GM12878 (cell line): Measurements from ENCODE around the gene CFAP52. TPM values are rescaled to one million over a fixed set of nuclear protein-coding genes. Genes with fewer than 3 reads are reported as not detected.

Source experiments
- ATAC-seq: fragments of 200-7000 bp; cut with Tn5 transposase; 3 replicates; pipeline ENCODE4 v1.9.1; 2020; ENCODE audit warnings: mild to moderate bottlenecking, moderate library complexity
- BruUV-seq: library from RNA; stranded (reverse); fragments of 400-500 nt; replicated peaks from 2 replicates; lab custom pipeline; 2021; lab: Mats Ljungman, UMichigan
- CTCF ChIA-PET: fragments of 300-600 bp; sonication (Branson Sonifier 250); formaldehyde crosslinking; extraction: SDS; loops from one replicate; lab custom pipeline; 2021; ENCODE audit warnings: inconsistent platforms; lab: Yijun Ruan, JAX
- POLR2A ChIA-PET: fragments of 350-600 bp; formaldehyde crosslinking; extraction: SDS; loops from one replicate; lab custom pipeline; 2021; ENCODE audit warnings: inconsistent platforms; lab: Charles Lee
- RAD21 ChIA-PET: fragments of 300-600 bp; sonication (Branson Sonifier 250); formaldehyde crosslinking; loops from one replicate; lab custom pipeline; 2023; ENCODE audit warnings: antibody characterized with exemption; ENCODE audit not compliant: unreplicated experiment; lab: Charles Lee
- SMC1A ChIA-PET: fragments of 300-600 bp; sonication (Branson Sonifier 250); formaldehyde crosslinking; loops from one replicate; lab custom pipeline; 2023; ENCODE audit not compliant: unreplicated experiment, uncharacterized antibody; lab: Charles Lee
- DNase-seq: peaks from one replicate; pipeline ENCODE4 v3.0.0-alpha.2; 2011; ENCODE audit warnings: low read depth, low spot score
- FAIRE-seq: peaks from 3 replicates; lab custom pipeline; 2011; peaks lifted over from hg19 to GRCh38; lab: Jason Lieb, UNC
- H2AFZ ChIP-seq: 2 replicates; pipeline ENCODE4 v1.6.0; 2011; ENCODE audit warnings: low read depth, low read length, control low read depth; ENCODE audit not compliant: control insufficient read depth
- H3K27ac ChIP-seq: 2 replicates; pipeline ENCODE4 v1.5.1; 2011; ENCODE audit warnings: control low read depth; ENCODE audit not compliant: control insufficient read depth, insufficient read depth
- H3K27me3 ChIP-seq, 2 experiments: replicated peaks in 1 of 2; 2 replicates each; pipeline versions ENCODE4 v1.6.0 to v1.6.1; 2011; ENCODE audit warnings: low read length in 1 of 2; ENCODE audit not compliant: control insufficient read depth in 2 of 2, insufficient read depth in 2 of 2
- H3K36me3 ChIP-seq, 2 experiments: 2 replicates each; pipeline ENCODE4 v1.5.1; 2011; ENCODE audit warnings: low read length in 1 of 2; ENCODE audit not compliant: control insufficient read depth in 2 of 2, insufficient read depth in 2 of 2
- H3K4me1 ChIP-seq: 2 replicates; pipeline ENCODE4 v1.6.1; 2011; ENCODE audit warnings: mild to moderate bottlenecking, low read length, moderate library complexity, mixed read lengths; ENCODE audit not compliant: control insufficient read depth, insufficient read depth
- H3K4me2 ChIP-seq: 2 replicates; pipeline ENCODE4 v1.6.0; 2011; ENCODE audit warnings: control low read depth; ENCODE audit not compliant: control insufficient read depth, insufficient read depth
- H3K4me3 ChIP-seq: fragments of 200-600 bp; sonication (generic); 2 replicates; pipeline ENCODE4 v1.5.1; 2016
- H3K79me2 ChIP-seq: 2 replicates; pipeline ENCODE4 v1.6.0; 2011; ENCODE audit warnings: low read length; ENCODE audit not compliant: control insufficient read depth, insufficient read depth
- H3K9ac ChIP-seq: 2 replicates; pipeline ENCODE4 v1.8.0; 2011; ENCODE audit warnings: low read length, control low read depth, mixed read lengths; ENCODE audit not compliant: control insufficient read depth, insufficient read depth
- H3K9me3 ChIP-seq: replicated peaks from 3 replicates; pipeline ENCODE4 v1.5.1; 2011; ENCODE audit warnings: mild to moderate bottlenecking, low read length; ENCODE audit not compliant: control insufficient read depth, insufficient read depth
- H4K20me1 ChIP-seq: 2 replicates; pipeline ENCODE4 v1.6.0; 2011; ENCODE audit not compliant: control insufficient read depth, insufficient read depth
- DPF2 ChIP-seq: fragments of 450-650 bp; IDR thresholded peaks from 2 replicates; pipeline ENCODE4 v1.6.1; 2017; ENCODE audit warnings: mild to moderate bottlenecking
- EP300 ChIP-seq, 2 experiments: fragments of 150-350 bp in 1 of 2; IDR thresholded peaks; 2 replicates each; pipeline ENCODE4 v1.6.1; 2011 to 2012; ENCODE audit warnings: low read depth in 2 of 2, low read length in 2 of 2, borderline replicate concordance in 1 of 2, improper control_type of control experiment in 1 of 2, inconsistent platforms in 1 of 2; ENCODE audit not compliant: control insufficient read depth in 1 of 2
- HCFC1 ChIP-seq: fragments of 150-350 bp; IDR thresholded peaks from 2 replicates; pipeline ENCODE4 v1.6.1; 2014; ENCODE audit warnings: low read length
- HDAC6 ChIP-seq: fragments of 200-600 bp; sonication (generic); IDR thresholded peaks from one replicate; pipeline ENCODE4 v1.8.0; 2017; ENCODE audit warnings: antibody characterized with exemption; ENCODE audit not compliant: unreplicated experiment
- NFYA ChIP-seq: IDR thresholded peaks from 2 replicates; pipeline ENCODE4 v1.6.1; 2011; ENCODE audit warnings: low read depth, mild to moderate bottlenecking, low read length, improper control_type of control experiment, borderline replicate concordance
- RBBP5 ChIP-seq: fragments of 200-600 bp; sonication (generic); conservative IDR thresholded peaks from 2 replicates; pipeline ENCODE4 v1.6.1; 2016
- SMC3 ChIP-seq: IDR thresholded peaks from 2 replicates; pipeline ENCODE4 v1.6.1; 2011; ENCODE audit warnings: low read length, improper control_type of control experiment, borderline replicate concordance
- WGBS: methylation state at CpG from one replicate; pipeline ENCODE4 v1.1.6; 2016; ENCODE audit warnings: low lambda C conversion rate; ENCODE audit not compliant: insufficient replicate concordance, insufficient coverage; ENCODE audit errors: missing lambda C conversion rate; 5-methylcytosine and 5-hydroxymethylcytosine counted together
- in situ Hi-C: fragments of 300-500 bp; cut with MboI; formaldehyde crosslinking; loops from 9 replicates; pipeline ENCODE4 v1.14.3; 2018; ENCODE audit warnings: mixed read lengths
- intact Hi-C: fragments of 100-400 bp; cut with micrococcal nuclease; formaldehyde crosslinking; loops from one replicate; pipeline ENCODE4 v1.14.2; 2022; ENCODE audit not compliant: unreplicated experiment
- polyA plus RNA-seq, 11 experiments: library from polyadenylated mRNA; depleted of rRNA in 4 of 11; unstranded in 6 of 11; stranded (reverse) in 5 of 11; fragments of >200 nt; fragmentation: Nextera tagmentation in 4 of 11; fragmentation: Illumina TruSeq in 1 of 11; extraction: Ambion mirVana in 4 of 11; extraction: Trizol in 1 of 11; gene quantifications; 1 replicate in 1 of 11; 2 replicates in 10 of 11; pipeline versions ENCODE4 v1.2.1 to v1.2.3, GENCODE V29; 2011 to 2016; ENCODE audit warnings: inconsistent platforms in 2 of 11, missing spikeins in 2 of 11, low read depth in 1 of 11
- total RNA-seq, 4 experiments: library from RNA; depleted of rRNA in 3 of 4; stranded (reverse); fragments of >200 nt in 3 of 4; fragmentation: Illumina TruSeq in 1 of 4; extraction: Trizol in 1 of 4; gene quantifications; 2 replicates each; pipeline versions ENCODE4 v1.2.1 to v1.2.3, GENCODE V29; 2013 to 2021
- TF ChIP-seq, protein P1 (sequence below): fragments of 450-650 bp; conservative IDR thresholded peaks from 2 replicates; pipeline ENCODE4 v1.6.1; 2017; ENCODE audit warnings: mild to moderate bottlenecking, moderate library complexity

Gene CFAP52
- total and polyA plus RNA-seq, 10 of the 15 experiments (the other 5 are each of a cell fraction or from before 2014, with no cell fraction given) = 0.05 to 0.14 TPM; not detected in 8

DNA sequence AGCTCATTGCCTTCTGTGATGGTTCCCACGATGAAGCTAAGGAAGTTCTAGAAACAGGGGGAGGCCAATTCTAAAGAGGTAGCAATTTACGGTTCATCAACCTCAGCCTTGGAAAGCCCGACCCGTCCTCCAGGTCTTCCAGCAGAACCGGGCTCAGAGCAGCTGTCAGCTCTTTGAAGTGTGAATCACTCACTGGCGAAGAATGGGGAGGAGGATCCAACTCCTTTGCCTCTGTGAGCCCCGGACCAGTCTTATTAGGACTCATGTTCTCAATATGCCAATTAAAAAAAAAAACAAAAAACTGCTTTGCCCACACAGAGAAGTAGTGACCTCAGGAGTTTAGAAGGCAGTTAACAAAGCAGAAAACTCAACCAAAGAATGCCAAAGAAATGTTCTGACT lies 32.2 kb upstream of the CFAP52 start:
- Histone ChIP-seq H3K4me2 (no peak overlapping the region), H3K9me3 (no peaks in the 10 kb centered on the region), H3K27ac (no peak overlapping the region), H3K79me2 (no peaks in the 10 kb centered on the region), H3K4me1 (no peaks in the 10 kb centered on the region), H3K27me3 (no peaks in the 10 kb centered on the region), H2AFZ (no peak overlapping the region), H4K20me1 (no peaks in the 10 kb centered on the region), H3K9ac (no peak overlapping the region), H3K4me3 (no peak overlapping the region), H3K36me3 (no peaks in the 10 kb centered on the region; a peak in 1 of 4 replicates)
- intact Hi-C loops = no loop called here
- POLR2A ChIA-PET = no interaction called here
- no TSS peak for BruUV-seq
- RAD21 ChIA-PET = no interaction called here
- FAIRE-seq (no peak), DNase-seq (no peak), ATAC-seq (no peak)
- SMC1A ChIA-PET = interaction anchor here (1.0 kb wide), 1 partner anchor 33 kb away, joined by 3 read pairs; no protein-coding TSS in a partner anchor
- in situ Hi-C loops = no loop called here
- CTCF ChIA-PET = no interaction called here
- TF ChIP-seq EP300 (IDR thresholded peaks at IDR 0.05; ENCODE audit: borderline replicate concordance in 1 of 2, control insufficient read depth in 1 of 2, low read depth in 2 of 2, low read length in 2 of 2) = no peak
- TF ChIP-seq HCFC1 = no peak
- TF ChIP-seq HDAC6 = no peak
- no peak for TF ChIP-seq DPF2
- TF ChIP-seq, all 136 proteins: peak for 0
- 89% methylated on average over 7 of the region's 7 CpGs for WGBS

DNA sequence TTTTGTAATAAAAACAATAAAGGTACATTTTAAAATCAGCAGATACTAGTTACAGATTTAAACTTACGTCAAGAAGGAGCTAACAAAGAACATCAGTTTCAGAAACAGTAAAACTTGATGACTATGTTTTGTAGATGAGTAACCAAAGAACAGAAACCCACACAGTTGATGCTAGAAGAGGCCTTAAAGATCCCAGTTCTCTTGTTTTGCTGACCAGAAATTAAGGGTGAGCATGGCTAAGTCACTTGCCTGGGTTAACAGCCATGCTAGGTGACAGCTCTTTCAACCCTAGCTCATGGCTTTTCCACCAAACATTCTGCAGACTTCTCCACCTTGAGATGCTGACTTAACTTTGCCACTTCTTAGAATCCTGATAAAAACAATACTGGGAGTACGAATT lies 27.2 kb upstream of the CFAP52 start:
- no peak overlapping the region for H3K27ac ChIP-seq
- no peak for TF ChIP-seq SMC3
- no peak for TF ChIP-seq NFYA
- no peak for TF ChIP-seq RBBP5
- TF ChIP-seq, protein P1, sequence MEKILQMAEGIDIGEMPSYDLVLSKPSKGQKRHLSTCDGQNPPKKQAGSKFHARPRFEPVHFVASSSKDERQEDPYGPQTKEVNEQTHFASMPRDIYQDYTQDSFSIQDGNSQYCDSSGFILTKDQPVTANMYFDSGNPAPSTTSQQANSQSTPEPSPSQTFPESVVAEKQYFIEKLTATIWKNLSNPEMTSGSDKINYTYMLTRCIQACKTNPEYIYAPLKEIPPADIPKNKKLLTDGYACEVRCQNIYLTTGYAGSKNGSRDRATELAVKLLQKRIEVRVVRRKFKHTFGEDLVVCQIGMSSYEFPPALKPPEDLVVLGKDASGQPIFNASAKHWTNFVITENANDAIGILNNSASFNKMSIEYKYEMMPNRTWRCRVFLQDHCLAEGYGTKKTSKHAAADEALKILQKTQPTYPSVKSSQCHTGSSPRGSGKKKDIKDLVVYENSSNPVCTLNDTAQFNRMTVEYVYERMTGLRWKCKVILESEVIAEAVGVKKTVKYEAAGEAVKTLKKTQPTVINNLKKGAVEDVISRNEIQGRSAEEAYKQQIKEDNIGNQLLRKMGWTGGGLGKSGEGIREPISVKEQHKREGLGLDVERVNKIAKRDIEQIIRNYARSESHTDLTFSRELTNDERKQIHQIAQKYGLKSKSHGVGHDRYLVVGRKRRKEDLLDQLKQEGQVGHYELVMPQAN = no peak
- no peak for FAIRE-seq
- no peaks in the 10 kb centered on the region for H3K9me3 ChIP-seq
- no peaks in the 10 kb centered on the region for H3K79me2 ChIP-seq
- no peak for DNase-seq
- POLR2A ChIA-PET = no interaction called here
- H3K4me2 ChIP-seq = no peak overlapping the region
- no peaks in the 10 kb centered on the region for H3K27me3 ChIP-seq
- no peaks in the 10 kb centered on the region; a peak in 1 of 4 replicates for H3K36me3 ChIP-seq
- WGBS = 91% methylated on average over 2 of the region's 2 CpGs
- RAD21 ChIA-PET = interaction anchor here (1.2 kb wide), 1 partner anchor 135 kb away, joined by 3 read pairs; no protein-coding TSS in a partner anchor
- peak; percentile 38; the same call in 1 of the 3 replicates for ATAC-seq
- intact Hi-C loops = no loop called here
- H3K4me3 ChIP-seq = no peak overlapping the region
- no peak overlapping the region for H2AFZ ChIP-seq
- SMC1A ChIA-PET = interaction anchor here (1.2 kb wide), 1 partner anchor 15 kb away, joined by 3 read pairs; no protein-coding TSS in a partner anchor
- no peak overlapping the region for H3K9ac ChIP-seq
- CTCF ChIA-PET = interaction anchor here (0.8 to 1.6 kb wide), 2 partner anchors 28 to 256 kb away, joined by 3 to 7 read pairs; partner anchors contain the start of gene CFAP52
- no TSS peak for BruUV-seq
- H4K20me1 ChIP-seq = no peaks in the 10 kb centered on the region
- in situ Hi-C loops = no loop called here
- H3K4me1 ChIP-seq = no peaks in the 10 kb centered on the region
